ELR (cell line): Measurements from ENCODE around the gene ID3.
"Not testable (repeated sequence)": the region's sequence is repeated elsewhere in the genome, so short reads cannot be mapped to it uniquely, and the experiment has no call there.

Experiments used
- DNase-seq: peaks from one replicate; pipeline ENCODE4 v3.0.0-alpha.2; 2015; ENCODE audit warnings: low read depth

Gene ID3

DNA sequence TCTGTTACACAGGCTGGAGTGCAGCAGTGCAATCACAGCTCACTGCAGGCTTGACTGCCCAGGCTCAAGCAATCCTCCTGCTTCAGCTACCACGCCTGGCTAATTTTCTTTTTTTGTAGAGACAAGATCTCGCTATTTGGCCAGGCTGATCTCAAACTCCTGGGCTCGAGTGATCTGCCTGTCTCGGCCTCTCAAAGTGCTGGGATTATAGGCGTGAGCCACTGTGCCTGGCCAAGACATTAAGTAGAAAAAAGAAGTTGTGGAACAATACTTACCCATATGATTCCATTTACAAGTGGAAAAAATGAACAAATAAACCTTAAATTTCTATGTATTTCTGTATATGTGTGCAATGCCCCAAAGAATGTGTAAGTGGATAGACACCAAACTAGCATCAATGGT lies 30.3 kb upstream of the ID3 start:
- no peak for DNase-seq

DNA sequence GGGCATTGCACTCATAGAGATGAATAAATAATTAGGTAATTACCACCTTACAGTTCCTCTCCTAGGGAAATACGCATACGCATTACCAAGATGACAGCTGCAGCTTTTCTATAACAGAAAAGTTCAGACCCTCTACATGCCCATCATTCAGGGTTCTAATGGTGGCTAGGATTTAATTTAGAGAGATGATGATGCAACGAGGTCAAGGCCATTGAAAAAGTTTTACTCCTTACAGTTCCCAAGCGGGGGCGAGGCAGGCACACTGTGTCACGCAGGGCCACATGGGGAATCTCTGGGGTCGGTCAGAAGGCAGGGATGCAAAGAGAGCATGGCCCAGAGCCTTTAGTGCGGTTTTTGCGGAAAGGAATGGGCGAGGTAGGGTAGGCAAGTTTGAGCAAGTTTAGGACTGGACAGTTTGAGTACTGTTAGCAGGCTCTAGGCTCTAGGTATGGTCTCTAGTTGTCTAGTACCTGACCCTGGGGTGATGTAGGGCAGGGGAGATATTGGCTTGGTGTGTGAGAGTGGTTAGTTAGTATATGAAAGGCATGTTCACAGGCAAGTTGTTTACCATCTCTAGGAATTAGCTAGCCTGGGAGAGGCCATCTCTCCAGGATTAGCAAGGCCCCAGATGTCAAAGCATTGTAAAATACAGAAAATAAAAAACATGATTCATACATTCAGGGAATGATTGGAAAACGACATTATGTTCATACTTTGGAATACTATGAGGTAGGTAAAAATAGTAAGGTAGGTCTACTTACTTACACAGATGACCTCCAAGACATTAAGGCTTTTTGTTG lies 29.6 kb upstream of the ID3 start:
- DNase-seq, result no peak

- DNase-seq, result peak; percentile 98
Observed at GRCh38 chr1:23585321-23586022, 26.2 kb upstream of the ID3 start.

DNA sequence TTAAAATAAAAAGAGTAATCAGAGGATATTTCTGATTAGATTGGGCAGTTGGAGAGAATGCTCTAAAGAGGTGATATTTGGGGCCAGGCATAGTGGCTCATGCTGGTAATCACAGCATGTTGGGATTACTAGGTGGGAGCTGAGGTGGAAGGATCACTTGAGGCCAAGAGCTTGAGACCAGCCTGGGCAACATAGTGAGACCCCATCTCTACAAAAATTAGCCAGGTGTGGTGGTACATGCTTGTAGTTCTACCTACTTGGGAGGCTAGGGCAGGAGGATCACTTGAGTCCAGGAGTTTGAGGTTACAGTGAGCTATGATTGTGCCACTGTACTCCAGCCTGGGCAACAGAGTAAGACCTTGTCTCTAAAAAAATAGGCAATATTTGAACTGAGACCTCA lies 24.4 kb upstream of the ID3 start:
- DNase-seq, result not testable (repeated sequence)

DNA sequence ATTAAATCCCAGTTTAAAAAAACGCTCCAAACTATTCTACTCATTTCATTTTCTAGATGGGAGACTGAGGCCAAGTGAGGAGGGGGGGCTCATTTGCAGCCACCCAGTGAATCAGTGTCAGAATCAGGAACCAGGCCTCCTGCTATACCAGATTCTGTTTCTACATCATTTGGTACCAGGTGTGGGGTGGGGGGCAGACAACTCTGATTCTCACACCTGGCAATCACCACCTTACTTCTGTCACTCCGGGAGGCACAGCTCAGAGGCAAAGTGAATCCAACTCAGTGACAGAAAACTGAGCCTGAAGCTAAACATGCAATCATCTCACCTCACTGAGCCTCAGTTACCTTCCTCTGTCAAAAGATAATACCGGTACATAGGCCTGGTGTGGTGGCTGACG lies 23.5 kb upstream of the ID3 start:
- no peak for DNase-seq

- DNase-seq, result peak; percentile 73
Observed at GRCh38 chr1:23581219-23581618, 21.9 kb upstream of the ID3 start.

GRCh38 chr1:23578997-23579363 lies 19.7 kb upstream of the ID3 start:
- DNase-seq, result no peak

DNA sequence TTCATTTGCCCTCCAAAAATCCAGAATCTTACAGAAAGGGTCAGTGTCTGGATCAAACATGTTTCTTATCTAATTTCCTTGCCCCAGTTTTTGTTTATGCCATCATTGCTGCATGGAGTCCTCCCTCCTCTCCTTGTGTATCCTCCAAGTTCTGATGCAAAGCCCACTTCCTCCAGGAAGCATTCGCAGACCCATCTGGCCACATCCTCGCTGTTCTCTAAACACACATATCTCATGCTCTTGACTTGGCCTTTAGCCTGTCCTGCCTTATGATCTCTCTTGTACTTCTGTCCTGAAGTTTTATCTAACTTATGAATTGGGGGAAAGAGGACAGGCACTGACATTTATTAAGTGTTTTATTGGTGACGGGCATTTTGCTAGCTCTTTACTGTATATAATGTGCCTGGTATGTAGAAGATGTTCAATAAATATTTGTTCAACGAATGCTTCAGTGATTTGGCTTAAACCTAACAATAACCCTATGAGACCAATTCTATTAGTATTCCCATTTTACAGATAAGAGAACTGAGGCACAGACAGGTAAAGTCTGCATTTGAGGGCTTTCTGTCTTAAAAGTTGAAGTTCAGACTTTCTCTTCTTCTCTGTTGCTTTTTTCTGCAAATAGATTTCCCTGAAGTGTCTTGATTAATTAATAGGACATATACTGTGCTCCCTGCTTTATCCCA lies 19.2 kb upstream of the ID3 start:
- DNase-seq, result peak; percentile 56

- peak; percentile 83 for DNase-seq
Observed at GRCh38 chr1:23577056-23578004, 18.0 kb upstream of the ID3 start.

- no peak for DNase-seq
Observed at GRCh38 chr1:23576338-23577055, 17.2 kb upstream of the ID3 start.

DNA sequence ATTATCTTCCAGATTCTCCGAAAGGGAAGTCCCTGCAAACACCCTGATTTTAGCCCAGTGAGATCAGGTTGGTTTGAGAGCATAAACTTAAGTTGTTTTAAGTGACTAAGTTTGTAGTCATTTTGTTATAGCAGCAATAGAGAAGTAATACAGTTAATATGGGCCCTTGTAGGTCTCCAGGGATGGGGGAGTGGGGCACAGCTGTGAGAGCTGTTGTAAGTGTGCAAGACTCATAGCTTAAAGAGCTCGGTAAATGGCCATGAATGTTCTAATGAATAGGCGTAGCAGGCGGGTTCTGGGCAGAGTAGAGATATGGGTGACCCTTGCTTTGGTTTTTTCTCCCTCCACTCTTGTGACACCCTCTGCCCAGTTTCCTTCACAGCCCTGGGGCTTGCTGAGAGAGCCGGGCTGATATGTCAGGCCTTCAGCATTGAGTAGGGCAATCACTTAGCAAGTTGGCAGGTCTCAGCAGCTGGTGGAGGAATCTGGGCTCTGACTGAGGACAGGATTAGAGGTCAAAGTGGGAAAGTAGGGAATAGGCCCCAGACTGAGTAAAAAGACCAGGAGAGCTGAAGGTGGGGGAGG lies 16.0 kb upstream of the ID3 start:
- DNase-seq, result no peak

DNA sequence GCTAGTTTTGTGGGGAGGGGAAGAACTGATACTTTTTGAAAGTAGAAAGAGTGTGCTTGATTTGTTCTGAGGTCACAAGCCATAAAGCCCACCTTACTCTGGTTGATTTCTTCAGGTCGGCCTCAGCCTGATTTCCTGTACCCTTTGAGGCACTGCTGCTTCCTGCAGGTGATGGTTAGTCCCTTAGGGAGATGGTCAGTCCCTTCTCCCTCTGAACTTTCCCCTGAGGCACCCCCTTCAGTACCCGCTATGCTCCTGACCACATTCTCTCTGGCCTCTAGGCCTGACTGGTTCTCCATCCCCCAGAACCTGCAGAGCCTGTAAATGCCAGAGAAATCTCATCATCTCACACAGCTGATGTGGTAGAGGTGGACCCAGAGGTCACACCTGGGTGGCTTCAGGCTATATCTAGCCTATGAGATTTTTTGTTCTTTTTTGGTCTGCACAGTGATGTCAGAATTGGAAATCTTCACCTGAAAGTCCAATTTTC lies 15.0 kb upstream of the ID3 start:
- DNase-seq, result no peak

DNA sequence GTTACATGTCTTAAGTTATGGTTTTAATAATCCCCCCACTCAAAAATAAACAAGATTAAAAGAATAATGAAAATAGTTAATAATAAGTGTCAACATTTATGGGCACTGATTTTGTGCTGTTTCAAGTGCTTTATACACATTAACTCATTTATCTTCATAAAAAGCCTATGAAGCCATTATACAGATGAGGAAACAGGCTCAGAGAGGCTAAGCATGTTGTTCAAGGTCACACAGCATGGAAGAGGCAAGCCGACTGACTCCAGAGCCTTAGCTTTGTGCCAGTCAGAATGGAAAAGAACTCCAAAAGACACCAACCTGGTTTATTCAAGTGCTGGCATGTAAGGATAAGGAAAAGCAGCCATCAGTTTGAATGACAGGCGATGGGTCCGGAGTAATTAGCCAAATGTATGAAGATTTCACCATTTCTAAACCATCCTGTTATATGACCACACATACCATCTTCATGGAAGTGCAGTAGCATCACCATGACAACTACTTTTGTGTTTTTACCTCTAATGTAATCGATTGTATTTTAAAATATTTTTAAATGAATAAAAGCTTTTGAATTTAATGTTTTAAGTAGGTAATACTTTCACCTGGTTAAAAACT lies 14.4 kb upstream of the ID3 start:
- no peak for DNase-seq

- no peak for DNase-seq
Observed at GRCh38 chr1:23571465-23571864, 12.2 kb upstream of the ID3 start.

DNA sequence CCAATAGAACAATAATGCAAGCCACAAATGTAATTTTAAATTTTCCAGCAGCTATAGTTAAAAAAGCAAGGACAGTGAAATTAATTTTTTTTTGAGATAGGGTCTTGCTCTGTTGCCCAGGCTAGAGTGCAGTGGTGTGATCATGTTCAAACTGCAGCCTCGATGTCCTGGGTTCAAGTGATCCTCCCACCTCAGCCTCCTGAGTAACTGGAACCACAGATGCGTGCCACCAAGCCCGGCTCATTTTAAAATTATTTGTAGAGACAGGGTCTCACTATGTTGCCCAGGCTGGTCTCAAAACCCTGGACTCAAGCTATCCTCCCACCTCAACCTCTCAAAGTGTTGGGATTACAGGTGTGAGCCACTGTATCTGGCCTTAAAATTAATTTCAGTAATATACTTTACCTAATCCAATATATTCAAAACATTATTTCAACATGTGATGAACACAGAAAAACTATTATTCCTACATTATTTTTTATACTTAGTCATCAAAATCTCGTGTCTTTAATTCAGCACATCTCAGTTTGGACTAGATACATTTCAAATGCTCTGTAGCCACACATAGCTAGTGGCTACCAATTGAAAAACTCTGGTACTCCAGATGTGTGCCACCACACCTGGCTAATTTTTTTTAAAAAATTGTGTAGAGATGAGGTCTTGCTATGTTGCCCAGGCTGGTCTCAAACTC lies 10.8 kb upstream of the ID3 start:
- DNase-seq, result no peak

- DNase-seq, result no peak
Observed at GRCh38 chr1:23568608-23569383, 9.5 kb upstream of the ID3 start.

GRCh38 chr1:23567996-23568607 lies 8.8 kb upstream of the ID3 start:
- no peak for DNase-seq

GRCh38 chr1:23567629-23567995 lies 8.3 kb upstream of the ID3 start:
- DNase-seq, result no peak

DNA sequence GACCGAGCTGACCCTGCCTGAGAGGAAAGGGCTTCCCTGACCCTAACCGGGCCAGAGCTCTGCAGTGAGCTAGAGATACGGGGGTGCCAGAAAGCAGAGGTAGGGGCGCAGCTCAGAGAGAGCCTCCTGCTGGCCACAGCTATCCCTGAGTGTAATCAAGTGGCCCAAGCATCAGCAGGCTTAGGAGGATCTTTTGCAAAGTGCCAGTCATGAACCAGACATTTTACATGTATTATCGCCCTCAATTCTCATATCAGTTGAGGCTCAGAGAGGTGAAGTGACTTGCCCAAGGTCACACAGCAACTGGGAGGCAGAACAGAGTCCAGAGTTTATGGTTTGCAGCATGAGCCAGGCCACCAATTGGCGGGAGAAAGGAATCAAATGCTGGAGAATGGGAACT lies 7.0 kb upstream of the ID3 start:
- DNase-seq, result no peak
